ENCODE measurements around the gene TASP1.

The TASP1 gene

GRCh38 chr20:13515796-13516558, 122.8 kb downstream of the TASP1 start:
- no peak for TF ChIP-seq ZFX (IDR thresholded peaks at IDR 0.05; ENCODE audit: borderline replicate concordance)
- TF ChIP-seq CTCF (IDR thresholded peaks at IDR 0.05), result no peak
- H3K27ac ChIP-seq, result no peak overlapping the region

DNA sequence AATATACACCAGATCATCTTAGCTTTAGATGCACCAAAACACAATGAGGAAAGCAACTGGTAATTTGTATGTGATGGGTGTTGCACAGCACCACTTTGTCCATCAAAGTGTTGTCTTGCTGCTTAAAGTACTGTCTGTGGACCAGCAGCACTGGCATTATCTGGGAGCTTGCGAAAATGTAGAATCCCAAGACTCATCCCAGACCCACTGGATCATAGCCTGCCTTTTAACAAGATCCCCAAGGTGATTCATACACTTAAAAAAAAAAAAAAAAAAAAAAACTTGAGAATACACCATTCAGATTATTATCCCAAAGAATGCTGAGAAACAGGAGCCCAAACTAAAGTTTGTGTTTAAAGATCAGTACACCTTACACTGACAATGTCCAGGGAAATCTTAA, 123.4 kb downstream of the TASP1 start:
- no peak overlapping the region for H3K27ac ChIP-seq
- TF ChIP-seq ZFX (IDR thresholded peaks at IDR 0.05; ENCODE audit: borderline replicate concordance) (no peak), CTCF (IDR thresholded peaks at IDR 0.05) (no peak)

DNA sequence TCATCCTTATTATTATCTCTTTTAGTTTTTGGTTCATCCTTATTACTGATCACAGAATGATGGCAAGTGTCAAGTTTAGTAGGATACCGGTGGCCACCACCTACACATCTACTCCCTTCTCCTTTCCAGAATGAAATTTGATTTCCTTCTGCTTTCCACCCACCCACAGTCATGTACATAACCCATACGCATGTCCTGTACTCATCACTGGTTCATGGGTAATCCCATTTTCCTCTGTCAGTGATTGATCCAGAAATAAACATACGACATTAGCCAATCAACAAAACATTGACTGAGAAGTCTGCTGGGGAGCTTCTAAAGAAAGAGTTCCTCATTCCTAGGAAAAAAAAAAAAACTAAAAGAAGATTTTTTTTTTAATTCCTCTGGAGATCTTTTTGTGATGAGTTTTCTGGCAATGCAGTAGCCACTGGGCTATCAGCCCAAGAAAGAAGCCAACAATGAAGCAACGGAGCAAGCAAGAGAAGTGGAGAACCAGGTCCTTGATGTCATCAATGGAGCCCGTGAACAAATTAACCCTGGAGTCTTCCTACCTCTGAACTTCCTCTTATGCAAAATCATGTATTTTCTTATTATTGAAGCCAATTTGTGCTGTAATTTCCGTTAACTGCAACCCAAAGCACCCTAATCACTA, 127.8 kb downstream of the TASP1 start:
- no peak for TF ChIP-seq ZFX (IDR thresholded peaks at IDR 0.05; ENCODE audit: borderline replicate concordance)
- TF ChIP-seq CTCF (IDR thresholded peaks at IDR 0.05), result no peak
- no peak overlapping the region for H3K27ac ChIP-seq

DNA sequence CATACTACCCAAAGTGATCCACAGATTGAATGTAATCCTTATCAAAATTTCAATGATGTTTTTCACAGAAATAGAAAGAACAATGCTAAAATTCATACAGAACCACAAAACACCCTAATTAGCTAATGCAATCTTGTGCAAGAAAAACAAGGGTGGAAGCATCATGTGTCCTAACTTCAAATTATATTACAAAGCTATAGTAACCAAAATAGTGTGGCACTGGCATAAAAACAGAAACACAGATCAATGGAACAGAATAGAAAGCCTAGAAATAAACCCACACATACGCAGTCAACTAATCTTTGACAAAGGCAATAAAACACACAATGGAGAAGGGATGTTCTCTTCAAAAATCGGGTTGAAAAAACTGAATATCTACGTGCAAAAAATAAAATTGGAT, 131.1 kb downstream of the TASP1 start:
- TF ChIP-seq CTCF (IDR thresholded peaks at IDR 0.05) (no peak), ZFX (IDR thresholded peaks at IDR 0.05; ENCODE audit: borderline replicate concordance) (no peak)
- H3K27ac ChIP-seq, result no peak overlapping the region

GRCh38 chr20:13501500-13501899, 137.2 kb downstream of the TASP1 start:
- H3K27ac ChIP-seq, result no peak overlapping the region
- TF ChIP-seq ZFX (IDR thresholded peaks at IDR 0.05; ENCODE audit: borderline replicate concordance) (no peak), CTCF (IDR thresholded peaks at IDR 0.05) (no peak)

- no peak overlapping the region for H3K27ac ChIP-seq
- no peak for TF ChIP-seq CTCF (IDR thresholded peaks at IDR 0.05)
Measured at GRCh38 chr20:13494019-13494418, 144.7 kb downstream of the TASP1 start.

DNA sequence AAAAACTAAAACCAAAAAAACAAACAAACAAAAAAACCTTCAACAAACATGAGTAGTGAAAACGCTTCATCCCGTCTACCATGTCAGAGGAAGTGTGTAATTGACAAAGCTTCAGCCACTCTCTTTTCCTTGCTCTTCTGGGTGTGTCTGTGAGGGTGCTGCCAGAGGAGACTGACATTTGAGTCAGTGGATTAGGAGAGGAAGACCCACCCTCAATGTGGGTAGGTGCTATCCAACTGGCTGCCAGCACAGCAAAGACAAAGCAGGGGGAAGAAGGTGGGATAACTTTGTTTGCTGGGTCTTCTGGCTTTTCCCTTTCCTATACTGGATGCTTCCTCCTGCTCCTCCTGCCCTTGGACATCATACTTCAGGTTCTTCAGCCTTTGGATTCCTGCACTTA, 145.6 kb downstream of the TASP1 start:
- TF ChIP-seq CTCF (IDR thresholded peaks at IDR 0.05) (no peak), ZFX (IDR thresholded peaks at IDR 0.05; ENCODE audit: borderline replicate concordance) (no peak)
- no peak overlapping the region for H3K27ac ChIP-seq
